Kidney (tissue), 14 donors: ENCODE measurements around the gene AAGAB. TPM values are rescaled to one million over a fixed set of nuclear protein-coding genes. Genes with fewer than 3 reads are reported as not detected.
A peak's percentile ranks its signal among the peaks of the same experiment; 100 is the strongest.

Experiments
- DNase-seq, 5 donors: peaks; one replicate each; pipeline ENCODE4 v3.0.0-alpha.2; 2013 to 2020
- FAIRE-seq: peaks from 2 replicates; lab custom pipeline; 2012; peaks lifted over from hg19 to GRCh38; lab: Jason Lieb, UNC
- H3K27ac ChIP-seq, 2 donors: one replicate each; pipeline ENCODE4 v1.7.0; 2013; ENCODE audit warnings: low read depth in 2 of 2, low read length in 2 of 2, inconsistent platforms in 1 of 2
- H3K27me3 ChIP-seq: one replicate; pipeline ENCODE4 v1.7.1; 2013; ENCODE audit warnings: low read length, inconsistent platforms; ENCODE audit not compliant: control insufficient read depth, insufficient read depth
- H3K36me3 ChIP-seq, 3 donors: one replicate each; pipeline versions ENCODE4 v1.7.0 to v1.7.1; 2013; ENCODE audit warnings: low read length in 3 of 3, control low read depth in 1 of 3, inconsistent platforms in 1 of 3; ENCODE audit not compliant: insufficient read depth in 3 of 3, control insufficient read depth in 2 of 3
- H3K4me1 ChIP-seq, 3 donors: one replicate each; pipeline versions ENCODE4 v1.7.0 to v1.7.1; 2013; ENCODE audit warnings: low read length in 3 of 3, inconsistent platforms in 1 of 3, low read depth in 1 of 3; ENCODE audit not compliant: control insufficient read depth in 2 of 3, insufficient read depth in 2 of 3
- H3K4me3 ChIP-seq, 3 donors: one replicate each; pipeline versions ENCODE4 v1.7.0 to v1.8.1; 2013; ENCODE audit warnings: low read length in 3 of 3, control low read depth in 1 of 3, inconsistent platforms in 1 of 3
- H3K9ac ChIP-seq, 3 donors: one replicate each; pipeline versions ENCODE4 v1.7.0 to v1.7.1; 2013; ENCODE audit warnings: low read length in 3 of 3, control low read depth in 1 of 3, inconsistent platforms in 1 of 3
- H3K9me3 ChIP-seq, 3 donors: one replicate each; pipeline versions ENCODE4 v1.7.0 to v1.7.1; 2013; ENCODE audit warnings: low read length in 3 of 3, control low read depth in 1 of 3, inconsistent platforms in 1 of 3; ENCODE audit not compliant: control insufficient read depth in 2 of 3, insufficient read depth in 1 of 3
- intact Hi-C: fragments of 100-400 bp; cut with DNase I; formaldehyde crosslinking; loops from one replicate; pipeline ENCODE4 v1.11.1; 2022
- polyA plus RNA-seq: library from polyadenylated mRNA; stranded (reverse); fragments of 350-450 nt; fragmentation: Illumina TruSeq; extraction: RNeasy Lipid Tissue Mini Kit (QIAGEN cat#74804); gene quantifications from one replicate; pipeline ENCODE4 v1.2.3, GENCODE V29; 2014; ENCODE audit warnings: low read depth, low replicate concordance; ENCODE audit not compliant: insufficient read depth
- total RNA-seq: library from RNA; stranded (reverse); fragmentation: NEBNext Ultra II Directional; extraction: Animal tissue kit (Norgen Biotek cat#: 25700); gene quantifications from one replicate; pipeline ENCODE4 v1.2.1, GENCODE V29; 2021
- TF ChIP-seq, protein P1 (sequence below): IDR thresholded peaks from 3 replicates; pipeline ENCODE4 v1.5.1; 2012; ENCODE audit warnings: mild to moderate bottlenecking, moderate library complexity, borderline replicate concordance; ENCODE audit not compliant: insufficient read depth; ENCODE audit errors: extremely low read depth
- donor health status: control.
- donor health status: control.
- donor health status: control.
- donor health status: control.
- donor health status: control.
- donor health status: DM: yes; HTN: yes; CAD: no.
- donor health status: Normal renal cell carcinoma (clear cell type).

The AAGAB gene
- total and polyA plus RNA-seq, 2 donors from 2014 or later = 40.7 to 44.0 TPM

DNA sequence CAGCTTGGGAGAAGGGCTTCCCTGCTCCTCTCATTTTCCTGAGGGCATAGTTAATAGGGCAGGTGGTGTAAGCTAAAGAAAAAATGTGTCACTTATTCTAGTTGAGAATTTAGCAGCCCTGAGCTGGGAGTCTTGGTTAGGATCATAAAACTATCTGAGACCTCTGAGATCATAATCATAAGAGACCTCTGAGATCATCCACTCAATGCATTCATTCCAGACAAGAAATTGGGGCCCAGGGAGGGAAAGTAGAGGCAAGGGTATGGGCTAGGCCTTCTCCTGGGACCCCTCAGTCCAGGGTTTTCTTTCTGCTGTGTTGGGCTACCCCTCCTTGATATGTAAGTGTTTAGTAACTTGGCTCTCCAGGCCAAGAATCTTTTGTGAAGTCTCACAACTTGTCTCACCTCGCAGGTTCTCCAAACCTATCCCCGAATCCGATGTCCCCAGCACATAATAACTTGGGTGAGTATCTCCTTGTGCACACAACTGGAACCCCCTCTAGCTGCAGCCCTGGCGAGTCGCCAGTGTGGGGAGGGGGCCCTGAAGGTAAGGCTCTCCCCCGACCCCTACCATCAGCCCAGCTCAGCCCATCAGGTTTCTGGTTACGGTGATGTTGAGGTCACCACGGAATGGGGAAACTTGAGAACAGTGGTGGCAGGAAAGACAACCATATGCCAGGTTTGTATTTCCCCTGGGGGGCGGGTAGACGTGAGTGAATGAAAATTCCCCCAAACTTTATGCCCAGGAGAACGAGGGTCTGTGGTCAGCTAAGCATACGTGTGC is 84.1 kb downstream of the AAGAB start:
- intact Hi-C loops = no loop called here
- H3K27ac ChIP-seq = no peak overlapping the region

DNA sequence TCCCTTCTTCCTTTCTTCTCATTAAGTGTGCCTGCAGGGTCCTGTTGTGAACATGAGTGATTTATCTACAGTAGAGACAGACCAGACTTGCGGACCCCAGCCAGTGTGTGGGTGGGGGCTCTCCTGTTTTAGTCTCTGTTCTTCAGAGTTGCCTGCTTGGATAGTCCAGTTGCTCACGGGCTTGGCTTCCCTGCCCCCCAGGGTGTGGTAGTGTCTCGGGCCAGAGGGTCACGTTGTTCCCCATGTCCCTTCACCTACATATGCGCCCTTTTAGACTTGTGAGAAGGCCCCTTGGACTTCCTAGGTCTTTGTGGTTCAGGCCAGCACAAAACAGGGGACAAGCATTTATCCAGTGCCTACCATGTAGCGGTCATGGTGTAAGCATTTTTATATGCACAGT is 85.8 kb downstream of the AAGAB start:
- no peak overlapping the region for H3K27ac ChIP-seq
- no peak overlapping the region for H3K9ac ChIP-seq
- no peaks in the 10 kb centered on the region for H3K9me3 ChIP-seq
- TF ChIP-seq, protein P1, sequence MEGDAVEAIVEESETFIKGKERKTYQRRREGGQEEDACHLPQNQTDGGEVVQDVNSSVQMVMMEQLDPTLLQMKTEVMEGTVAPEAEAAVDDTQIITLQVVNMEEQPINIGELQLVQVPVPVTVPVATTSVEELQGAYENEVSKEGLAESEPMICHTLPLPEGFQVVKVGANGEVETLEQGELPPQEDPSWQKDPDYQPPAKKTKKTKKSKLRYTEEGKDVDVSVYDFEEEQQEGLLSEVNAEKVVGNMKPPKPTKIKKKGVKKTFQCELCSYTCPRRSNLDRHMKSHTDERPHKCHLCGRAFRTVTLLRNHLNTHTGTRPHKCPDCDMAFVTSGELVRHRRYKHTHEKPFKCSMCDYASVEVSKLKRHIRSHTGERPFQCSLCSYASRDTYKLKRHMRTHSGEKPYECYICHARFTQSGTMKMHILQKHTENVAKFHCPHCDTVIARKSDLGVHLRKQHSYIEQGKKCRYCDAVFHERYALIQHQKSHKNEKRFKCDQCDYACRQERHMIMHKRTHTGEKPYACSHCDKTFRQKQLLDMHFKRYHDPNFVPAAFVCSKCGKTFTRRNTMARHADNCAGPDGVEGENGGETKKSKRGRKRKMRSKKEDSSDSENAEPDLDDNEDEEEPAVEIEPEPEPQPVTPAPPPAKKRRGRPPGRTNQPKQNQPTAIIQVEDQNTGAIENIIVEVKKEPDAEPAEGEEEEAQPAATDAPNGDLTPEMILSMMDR = no peak
- no peak for DNase-seq
- FAIRE-seq = no peak
- H3K4me3 ChIP-seq = no peak overlapping the region
- H3K27me3 ChIP-seq = no peaks in the 10 kb centered on the region
- H3K36me3 ChIP-seq = peaks cover 0 to 51% (median 15%) of the 10 kb centered on the region in 3 donors
- peaks cover 0 to 2% (median 0%) of the 10 kb centered on the region in 3 donors for H3K4me1 ChIP-seq
- intact Hi-C loops = no loop called here

More for the DNA sequence above, 84.1 kb downstream of the AAGAB start:
- Histone ChIP-seq H3K9ac (no peak overlapping the region), H3K4me1 (peaks cover 0 to 5% (median 0%) of the 10 kb centered on the region in 3 donors), H3K4me3 (no peak overlapping the region), H3K36me3 (peaks cover 0 to 64% (median 15%) of the 10 kb centered on the region in 3 donors), H3K27me3 (no peaks in the 10 kb centered on the region), H3K9me3 (no peaks in the 10 kb centered on the region)
- FAIRE-seq = no peak
- TF ChIP-seq, protein P1 = no peak
- peak in 4 of 5 donors; percentile 73 to 81 (median 76) for DNase-seq

DNA sequence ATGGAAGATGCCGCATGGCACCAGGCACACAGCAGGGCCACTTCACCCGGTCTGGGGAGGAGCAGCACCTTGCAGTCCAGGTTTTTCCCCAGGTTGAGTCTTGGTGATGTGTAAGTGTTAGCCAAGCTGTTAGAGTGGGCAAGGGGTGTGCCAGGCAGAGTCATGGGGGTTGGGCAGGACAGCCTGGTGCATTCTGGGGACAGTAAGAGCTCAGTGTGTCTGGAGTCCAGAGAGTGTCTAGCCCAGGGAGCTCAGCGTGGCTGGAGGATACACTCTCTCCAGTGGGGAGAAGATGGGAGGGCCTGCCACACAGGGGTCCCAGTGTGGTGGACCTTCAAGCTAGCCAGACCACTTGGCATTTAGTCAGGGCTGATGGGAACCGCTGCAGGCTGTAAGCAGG is 87.4 kb downstream of the AAGAB start:
- Histone ChIP-seq H3K27ac (no peak overlapping the region), H3K9ac (no peak overlapping the region), H3K4me3 (no peak overlapping the region), H3K36me3 (peaks cover 0 to 37% (median 11%) of the 10 kb centered on the region in 3 donors), H3K9me3 (no peaks in the 10 kb centered on the region), H3K27me3 (no peaks in the 10 kb centered on the region), H3K4me1 (peaks cover 0 to 5% (median 0%) of the 10 kb centered on the region in 3 donors)
- intact Hi-C loops = no loop called here
- TF ChIP-seq, protein P1 = no peak
- DNase-seq (no peak), FAIRE-seq (no peak)
